ENCODE data around the gene USP53.
A peak's percentile ranks its signal among the peaks of the same experiment; 100 is the strongest.

USP53 gene

DNA sequence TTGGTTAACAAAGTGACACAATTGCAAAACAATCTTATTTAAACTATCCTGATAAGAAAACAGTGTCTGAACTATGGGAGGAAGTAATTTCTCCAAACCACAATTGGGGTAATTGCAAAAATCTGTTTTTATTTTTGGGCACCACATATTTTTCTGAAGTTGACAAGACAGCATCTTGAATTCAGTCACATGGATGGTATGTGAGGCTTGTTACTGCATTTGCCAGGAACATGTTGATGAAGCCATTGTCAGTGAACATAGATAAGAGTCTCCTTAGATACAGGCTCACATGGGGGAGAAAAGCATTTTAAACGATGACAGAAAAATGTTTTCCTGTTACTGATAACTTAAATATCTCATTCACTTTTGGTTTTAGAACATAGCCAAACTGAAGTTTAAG is 5.5 kb upstream of the USP53 start:
- DNase-seq (ENCODE audit: low read depth), result no peak
- TF ChIP-seq, protein P1, sequence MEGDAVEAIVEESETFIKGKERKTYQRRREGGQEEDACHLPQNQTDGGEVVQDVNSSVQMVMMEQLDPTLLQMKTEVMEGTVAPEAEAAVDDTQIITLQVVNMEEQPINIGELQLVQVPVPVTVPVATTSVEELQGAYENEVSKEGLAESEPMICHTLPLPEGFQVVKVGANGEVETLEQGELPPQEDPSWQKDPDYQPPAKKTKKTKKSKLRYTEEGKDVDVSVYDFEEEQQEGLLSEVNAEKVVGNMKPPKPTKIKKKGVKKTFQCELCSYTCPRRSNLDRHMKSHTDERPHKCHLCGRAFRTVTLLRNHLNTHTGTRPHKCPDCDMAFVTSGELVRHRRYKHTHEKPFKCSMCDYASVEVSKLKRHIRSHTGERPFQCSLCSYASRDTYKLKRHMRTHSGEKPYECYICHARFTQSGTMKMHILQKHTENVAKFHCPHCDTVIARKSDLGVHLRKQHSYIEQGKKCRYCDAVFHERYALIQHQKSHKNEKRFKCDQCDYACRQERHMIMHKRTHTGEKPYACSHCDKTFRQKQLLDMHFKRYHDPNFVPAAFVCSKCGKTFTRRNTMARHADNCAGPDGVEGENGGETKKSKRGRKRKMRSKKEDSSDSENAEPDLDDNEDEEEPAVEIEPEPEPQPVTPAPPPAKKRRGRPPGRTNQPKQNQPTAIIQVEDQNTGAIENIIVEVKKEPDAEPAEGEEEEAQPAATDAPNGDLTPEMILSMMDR (IDR thresholded peaks at IDR 0.05; ENCODE audit: control insufficient read depth, extremely low read depth, insufficient read depth), result no peak
- no peak overlapping the region for H3K4me3 ChIP-seq (ENCODE audit: low read depth, low read length)

DNA sequence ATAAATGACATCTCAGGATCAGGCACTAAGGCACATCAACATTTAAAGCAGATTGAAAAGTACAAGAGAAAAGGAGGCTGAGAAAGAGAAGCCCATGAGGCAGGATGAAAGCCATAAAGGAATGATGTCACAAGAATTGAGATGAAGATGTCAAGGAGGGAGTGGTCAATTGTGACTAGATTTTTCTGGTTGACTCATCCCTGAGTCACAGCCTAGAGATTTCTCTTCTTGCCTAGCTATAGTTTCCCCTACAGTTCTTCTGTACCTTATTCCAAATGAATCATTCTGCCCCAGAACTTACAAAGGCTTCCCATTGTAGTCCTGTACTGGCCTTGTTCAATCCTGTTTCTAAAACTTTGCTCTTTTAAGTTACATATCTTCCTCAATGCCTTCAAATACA is 3.4 kb upstream of the USP53 start:
- TF ChIP-seq, protein P1 (IDR thresholded peaks at IDR 0.05; ENCODE audit: control insufficient read depth, extremely low read depth, insufficient read depth), result no peak
- H3K4me3 ChIP-seq (ENCODE audit: low read depth, low read length), result no peak overlapping the region
- no peak for DNase-seq (ENCODE audit: low read depth)

DNA sequence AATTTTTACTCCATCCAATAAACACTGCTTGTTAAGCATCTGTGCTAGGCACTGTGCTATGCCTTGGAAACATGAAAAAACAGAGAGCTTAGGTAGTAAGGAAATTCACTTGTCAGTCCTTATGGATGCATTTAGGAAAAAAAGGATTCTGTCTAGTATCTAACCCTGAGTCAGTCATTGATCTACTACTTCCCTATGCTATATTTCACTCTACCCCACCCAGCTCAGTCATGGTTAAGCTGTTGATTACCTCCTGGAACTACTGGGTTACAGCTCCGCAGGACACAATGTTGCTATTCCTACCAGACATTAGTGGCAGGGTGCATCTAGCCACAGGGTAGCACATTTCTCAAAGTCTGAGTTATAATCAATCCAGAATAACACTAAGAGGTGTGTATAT is 2.9 kb upstream of the USP53 start:
- H3K4me3 ChIP-seq (ENCODE audit: low read depth, low read length), result no peak overlapping the region
- no peak for DNase-seq (ENCODE audit: low read depth)
- TF ChIP-seq, protein P1 (IDR thresholded peaks at IDR 0.05; ENCODE audit: control insufficient read depth, extremely low read depth, insufficient read depth), result no peak

DNA sequence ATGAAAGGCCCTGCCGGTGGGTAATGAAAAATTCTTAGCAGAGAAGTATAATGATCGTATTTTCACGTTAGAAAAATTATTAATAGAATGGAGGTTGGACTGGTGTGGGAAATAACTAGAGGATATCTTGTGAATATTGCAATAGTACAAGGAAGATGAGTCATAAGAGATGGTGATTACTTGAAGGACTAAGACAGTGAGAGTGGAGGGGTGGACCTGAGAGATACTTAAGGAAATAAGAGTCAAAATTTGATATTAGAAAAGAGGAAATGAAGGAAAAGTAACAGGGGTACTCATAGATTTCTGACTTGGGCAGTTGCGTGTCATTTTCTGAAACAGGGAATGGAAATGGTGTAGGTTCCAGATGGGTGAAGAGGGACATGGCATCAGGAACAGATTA is 1.7 kb upstream of the USP53 start:
- DNase-seq (ENCODE audit: low read depth), result no peak
- TF ChIP-seq, protein P1 (IDR thresholded peaks at IDR 0.05; ENCODE audit: control insufficient read depth, extremely low read depth, insufficient read depth), result no peak
- no peak overlapping the region; the same call in 1 of the 2 replicates for H3K4me3 ChIP-seq (ENCODE audit: low read depth, low read length)

DNA sequence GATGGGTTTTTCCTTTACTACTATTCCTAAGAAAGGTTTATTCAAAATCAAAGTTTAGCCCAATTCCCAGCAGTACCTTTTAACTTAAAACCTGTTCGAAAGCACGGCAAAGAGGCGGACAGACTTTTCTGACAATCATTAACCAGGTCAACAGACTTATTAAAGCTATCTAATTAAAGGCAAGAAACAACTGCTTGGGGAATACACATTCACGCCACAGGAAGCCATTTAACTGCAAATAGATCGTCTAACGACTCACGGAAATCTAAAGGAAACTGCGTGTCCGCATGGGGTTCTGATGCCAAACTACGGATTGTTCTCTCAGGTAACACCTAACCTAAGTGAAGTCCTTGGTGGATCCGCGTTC is 663 bp upstream of the USP53 start:
- no peak for DNase-seq (ENCODE audit: low read depth)
- H3K4me3 ChIP-seq (ENCODE audit: low read depth, low read length), result peak overlapping the region; percentile 57
- TF ChIP-seq, protein P1 (IDR thresholded peaks at IDR 0.05; ENCODE audit: control insufficient read depth, extremely low read depth, insufficient read depth), result no peak

DNA sequence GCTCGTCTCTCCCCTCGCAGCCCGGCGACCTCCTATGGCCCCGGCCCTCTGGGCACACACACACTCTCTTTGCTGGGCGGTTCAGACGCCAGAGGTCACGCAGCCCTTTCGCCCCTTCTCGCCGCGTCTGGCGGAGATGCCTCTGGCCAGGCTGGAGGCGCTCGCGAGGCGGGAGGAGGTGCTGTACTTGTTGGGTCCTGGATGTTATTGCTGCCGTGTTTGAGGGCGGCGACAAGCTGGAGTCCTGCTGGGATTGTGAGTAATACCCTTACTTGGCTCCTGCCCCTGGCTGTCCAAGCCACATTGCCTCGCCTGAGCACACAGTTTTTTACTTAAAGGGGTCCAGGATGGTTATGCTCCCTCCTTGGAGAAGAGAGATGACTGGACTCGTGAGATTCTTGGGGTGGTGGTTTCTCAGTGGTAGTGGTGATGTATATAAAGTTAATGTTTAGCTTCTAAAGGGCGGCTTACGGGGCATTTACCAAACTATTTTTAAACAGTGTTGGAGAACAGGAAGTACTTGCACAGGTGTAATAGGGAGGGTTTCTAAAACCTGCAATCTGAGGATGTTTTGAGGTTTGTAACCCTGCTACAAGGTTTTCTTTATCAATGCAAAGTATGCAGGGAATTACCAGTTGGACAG is 572 bp downstream of the USP53 start:
- DNase-seq (ENCODE audit: low read depth), result peak; percentile 74
- H3K4me3 ChIP-seq (ENCODE audit: low read depth, low read length), result peak overlapping the region; percentile 57
- TF ChIP-seq, protein P1 (IDR thresholded peaks at IDR 0.05; ENCODE audit: control insufficient read depth, extremely low read depth, insufficient read depth), result peak; percentile 75

DNA sequence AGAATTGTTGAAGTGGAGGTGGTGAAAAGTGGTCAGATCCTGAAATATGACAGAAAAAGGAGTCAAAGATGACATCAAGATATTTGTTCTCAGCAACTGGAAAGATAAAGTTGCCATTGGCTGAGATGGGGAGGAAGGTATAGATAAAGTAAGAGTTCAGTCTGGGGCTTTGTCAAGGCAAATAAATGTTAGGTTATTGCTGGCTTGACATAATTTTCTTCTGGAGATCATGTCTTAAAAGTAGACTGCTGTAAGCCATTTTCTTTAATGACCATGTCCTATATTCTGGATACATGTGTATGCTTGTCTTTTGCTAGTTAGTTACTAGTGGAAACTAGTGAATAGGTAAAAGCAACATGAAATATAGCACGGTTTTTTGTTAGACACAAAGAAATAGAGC is 5.6 kb downstream of the USP53 start:
- no peak for DNase-seq (ENCODE audit: low read depth)
- TF ChIP-seq, protein P1 (IDR thresholded peaks at IDR 0.05; ENCODE audit: control insufficient read depth, extremely low read depth, insufficient read depth), result no peak
- H3K4me3 ChIP-seq (ENCODE audit: low read depth, low read length), result no peak overlapping the region

Measured in LNCaP clone FGC (cell line).